Measurements from ENCODE around the gene NKD1. TPM values are rescaled to one million over a fixed set of nuclear protein-coding genes. Genes with fewer than 3 reads are reported as not detected.
A peak's percentile ranks its signal among the peaks of the same experiment; 100 is the strongest.

NKD1 gene
- total RNA-seq, 1 donor from 2014 or later = 63.0 TPM

- H3K27me3 Mint-ChIP-seq (ENCODE audit: low read depth) = no peaks in the 10 kb centered on the region
- peaks cover 20% of the 10 kb centered on the region for H3K36me3 Mint-ChIP-seq
- no peak for DNase-seq (ENCODE audit: low spot score in 2 of 2, unreplicated experiment in 2 of 2)
- no peak overlapping the region for H3K4me3 Mint-ChIP-seq
- peaks cover 43% of the 10 kb centered on the region for H3K4me1 Mint-ChIP-seq
- TF ChIP-seq CTCF (IDR thresholded peaks at IDR 0.05; ENCODE audit: unreplicated experiment) = no peak
- peak overlapping the region; percentile 21 for H3K27ac Mint-ChIP-seq
- H3K9me3 Mint-ChIP-seq = no peaks in the 10 kb centered on the region
These were observed 68.2 kb downstream of the NKD1 start for GRCh38 chr16:50616386-50616785.

GRCh38 chr16:50616883-50617645, 68.9 kb downstream of the NKD1 start:
- Mint-ChIP-seq H3K4me1 (peaks cover 42% of the 10 kb centered on the region), H3K27me3 (ENCODE audit: low read depth) (no peaks in the 10 kb centered on the region), H3K9me3 (no peaks in the 10 kb centered on the region), H3K4me3 (no peak overlapping the region), H3K36me3 (peaks cover 17% of the 10 kb centered on the region), H3K27ac (peak overlapping the region; percentile 21)
- no peak for DNase-seq (ENCODE audit: low spot score in 2 of 2, unreplicated experiment in 2 of 2)
- no peak for TF ChIP-seq CTCF (IDR thresholded peaks at IDR 0.05; ENCODE audit: unreplicated experiment)

GRCh38 chr16:50617646-50618184, 69.5 kb downstream of the NKD1 start:
- Mint-ChIP-seq H3K27ac (peak overlapping the region; percentile 21), H3K4me1 (peaks cover 38% of the 10 kb centered on the region), H3K9me3 (no peaks in the 10 kb centered on the region), H3K27me3 (ENCODE audit: low read depth) (no peaks in the 10 kb centered on the region), H3K4me3 (no peak overlapping the region), H3K36me3 (peaks cover 19% of the 10 kb centered on the region)
- no peak for TF ChIP-seq CTCF (IDR thresholded peaks at IDR 0.05; ENCODE audit: unreplicated experiment)
- no peak for DNase-seq (ENCODE audit: low spot score in 2 of 2, unreplicated experiment in 2 of 2)

- no peak for TF ChIP-seq CTCF (IDR thresholded peaks at IDR 0.05; ENCODE audit: unreplicated experiment)
- Mint-ChIP-seq H3K36me3 (peaks cover 20% of the 10 kb centered on the region), H3K27me3 (ENCODE audit: low read depth) (no peaks in the 10 kb centered on the region), H3K27ac (peak overlapping the region; percentile 66), H3K9me3 (no peaks in the 10 kb centered on the region), H3K4me1 (peaks cover 33% of the 10 kb centered on the region), H3K4me3 (no peak overlapping the region)
- no peak for DNase-seq (ENCODE audit: low spot score in 2 of 2, unreplicated experiment in 2 of 2)
These were observed 70.2 kb downstream of the NKD1 start for GRCh38 chr16:50618238-50618918.

- Mint-ChIP-seq H3K9me3 (no peaks in the 10 kb centered on the region), H3K36me3 (peaks cover 18% of the 10 kb centered on the region), H3K27me3 (ENCODE audit: low read depth) (no peaks in the 10 kb centered on the region), H3K27ac (no peak overlapping the region), H3K4me3 (no peak overlapping the region), H3K4me1 (peaks cover 27% of the 10 kb centered on the region)
- TF ChIP-seq CTCF (IDR thresholded peaks at IDR 0.05; ENCODE audit: unreplicated experiment) = no peak
- no peak for DNase-seq (ENCODE audit: low spot score in 2 of 2, unreplicated experiment in 2 of 2)
These were observed 71.7 kb downstream of the NKD1 start for GRCh38 chr16:50619702-50620491.

All from mesothelial cell of epicardium (in vitro differentiated cells).